ENCODE data around the gene TDRD9.

Gene TDRD9

GRCh38 chr14:103994535-103995184, 66.4 kb downstream of the TDRD9 start:
- peak; percentile 23 for DNase-seq (ENCODE audit: low read depth)

DNA sequence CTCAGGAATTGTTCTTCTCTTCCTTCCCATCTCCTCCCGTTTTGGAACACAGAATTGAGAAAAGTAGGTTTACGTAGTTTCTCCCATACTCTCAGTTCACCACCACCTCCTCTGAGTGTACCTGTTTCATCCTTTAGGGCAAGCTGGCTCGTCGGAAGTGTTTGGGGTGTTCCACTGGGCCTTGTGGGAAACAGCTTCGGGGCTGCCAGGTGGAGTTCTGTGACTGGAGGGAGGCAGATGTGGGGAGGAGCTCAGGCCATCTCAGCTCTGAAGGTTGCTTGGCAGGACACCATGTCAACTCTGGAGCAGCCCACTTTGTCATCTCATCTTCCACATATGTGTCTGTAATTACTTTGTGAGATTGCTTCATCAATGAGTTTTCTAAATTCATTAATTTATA, 67.6 kb downstream of the TDRD9 start:
- DNase-seq (ENCODE audit: low read depth) = no peak

GRCh38 chr14:103997391-103997790, 69.1 kb downstream of the TDRD9 start:
- no peak for DNase-seq (ENCODE audit: low read depth)

GRCh38 chr14:103998027-103998426, 69.8 kb downstream of the TDRD9 start:
- DNase-seq (ENCODE audit: low read depth) = no peak

- no peak for DNase-seq (ENCODE audit: low read depth)
Measured at GRCh38 chr14:103999795-104000440, 71.7 kb downstream of the TDRD9 start.

DNA sequence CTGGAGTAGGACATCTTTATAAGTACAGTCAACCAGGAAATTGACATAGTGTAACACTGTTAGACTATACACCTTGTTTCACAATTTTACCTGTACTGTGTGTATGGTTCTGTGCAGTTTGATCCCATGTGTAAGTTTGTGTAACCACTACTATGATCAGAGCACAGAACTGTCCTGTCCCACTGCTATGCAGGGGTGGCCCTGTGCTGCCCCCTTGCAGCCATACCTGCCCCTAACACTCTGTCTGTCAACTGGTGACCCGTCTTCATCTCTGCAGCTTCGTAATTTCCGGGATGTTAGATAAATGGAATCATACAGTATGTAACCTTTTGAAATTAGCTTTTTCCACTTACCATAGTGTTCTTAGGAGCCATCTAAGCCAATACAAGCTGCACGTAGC, 72.7 kb downstream of the TDRD9 start:
- no peak for DNase-seq (ENCODE audit: low read depth)

- DNase-seq (ENCODE audit: low read depth) = no peak
Measured at GRCh38 chr14:104003616-104004015, 75.4 kb downstream of the TDRD9 start.

GRCh38 chr14:104004849-104005248, 76.6 kb downstream of the TDRD9 start:
- no peak for DNase-seq (ENCODE audit: low read depth)

DNA sequence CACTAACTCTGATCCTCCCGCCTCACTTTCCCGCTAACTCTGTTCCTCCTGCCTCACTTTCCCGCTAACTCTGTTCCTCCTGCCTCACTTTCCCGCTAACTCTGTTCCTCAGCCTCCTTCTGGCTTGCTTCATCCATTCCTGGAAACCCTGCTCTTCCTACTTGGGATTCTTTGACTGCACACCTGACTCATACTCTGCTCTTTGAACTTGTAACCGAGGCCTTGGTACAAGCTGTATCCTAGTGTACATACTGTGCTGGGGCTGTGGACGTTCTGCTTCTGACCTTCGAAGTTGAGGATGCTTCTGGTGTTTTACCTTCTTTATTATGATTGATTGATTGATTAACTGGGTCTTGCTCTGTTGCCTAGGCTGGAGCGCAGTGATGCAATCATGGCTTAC, 77.2 kb downstream of the TDRD9 start:
- DNase-seq (ENCODE audit: low read depth) = no peak

DNA sequence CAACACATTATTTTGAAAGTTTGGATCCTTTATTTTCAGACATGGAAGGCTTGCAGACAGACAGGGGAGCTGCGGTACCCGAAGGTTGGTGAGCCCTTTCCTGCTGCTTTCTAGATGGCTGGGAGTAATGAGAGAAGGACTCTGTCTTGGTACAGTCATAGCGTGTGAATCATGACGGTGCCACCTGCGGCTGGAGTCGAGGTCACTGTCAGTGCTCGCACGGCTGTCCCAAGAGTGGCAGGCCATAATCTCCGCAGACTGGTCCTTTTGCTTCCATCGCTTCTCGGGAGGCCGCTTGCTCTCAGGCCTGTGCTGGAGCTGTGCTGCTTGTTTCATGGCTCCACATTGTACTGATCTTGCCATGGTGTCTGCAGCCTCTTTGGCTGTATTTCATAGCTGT, 78.9 kb downstream of the TDRD9 start:
- DNase-seq (ENCODE audit: low read depth) = no peak

DNA sequence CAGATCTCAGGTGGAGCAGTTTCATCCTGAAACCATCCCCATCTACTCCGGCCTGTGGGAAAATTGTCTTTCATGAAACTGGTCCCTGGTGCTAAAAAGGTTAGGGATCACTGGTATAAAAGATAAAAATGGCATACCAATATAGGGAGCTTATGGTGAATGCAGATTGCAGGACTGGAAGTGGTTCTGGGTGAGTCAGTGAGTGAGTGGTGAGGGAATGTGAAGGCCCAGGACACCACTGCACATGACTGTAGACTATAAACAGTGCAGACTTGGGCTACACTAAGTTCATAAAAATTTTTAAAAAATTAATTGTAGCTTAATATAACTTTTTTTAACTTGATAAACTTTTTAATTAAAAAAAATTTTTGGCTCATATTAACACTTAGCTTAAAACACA, 81.0 kb downstream of the TDRD9 start:
- peak; percentile 30 for DNase-seq (ENCODE audit: low read depth)

GRCh38 chr14:104011824-104012517, 83.7 kb downstream of the TDRD9 start:
- peak; percentile 3 for DNase-seq (ENCODE audit: low read depth)

DNA sequence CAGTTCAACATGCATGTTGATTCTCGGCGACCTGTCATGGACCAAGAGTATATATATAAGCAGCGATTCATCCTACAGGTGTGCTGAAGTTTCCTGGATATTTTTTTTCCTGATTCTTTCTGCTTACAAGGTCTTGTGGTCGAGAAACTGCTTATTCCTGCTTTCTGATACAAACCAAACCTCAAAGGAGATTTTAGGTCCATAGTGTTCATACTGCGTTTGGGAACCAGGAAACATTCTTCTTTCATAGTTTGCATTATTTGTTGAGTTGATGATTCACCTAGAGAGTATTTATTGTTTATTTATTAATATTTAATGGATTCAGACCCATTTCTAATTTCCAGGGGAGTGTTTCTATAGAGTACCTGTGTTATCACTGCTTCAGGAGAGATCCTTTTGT, 86.5 kb downstream of the TDRD9 start:
- DNase-seq (ENCODE audit: low read depth) = no peak

DNA sequence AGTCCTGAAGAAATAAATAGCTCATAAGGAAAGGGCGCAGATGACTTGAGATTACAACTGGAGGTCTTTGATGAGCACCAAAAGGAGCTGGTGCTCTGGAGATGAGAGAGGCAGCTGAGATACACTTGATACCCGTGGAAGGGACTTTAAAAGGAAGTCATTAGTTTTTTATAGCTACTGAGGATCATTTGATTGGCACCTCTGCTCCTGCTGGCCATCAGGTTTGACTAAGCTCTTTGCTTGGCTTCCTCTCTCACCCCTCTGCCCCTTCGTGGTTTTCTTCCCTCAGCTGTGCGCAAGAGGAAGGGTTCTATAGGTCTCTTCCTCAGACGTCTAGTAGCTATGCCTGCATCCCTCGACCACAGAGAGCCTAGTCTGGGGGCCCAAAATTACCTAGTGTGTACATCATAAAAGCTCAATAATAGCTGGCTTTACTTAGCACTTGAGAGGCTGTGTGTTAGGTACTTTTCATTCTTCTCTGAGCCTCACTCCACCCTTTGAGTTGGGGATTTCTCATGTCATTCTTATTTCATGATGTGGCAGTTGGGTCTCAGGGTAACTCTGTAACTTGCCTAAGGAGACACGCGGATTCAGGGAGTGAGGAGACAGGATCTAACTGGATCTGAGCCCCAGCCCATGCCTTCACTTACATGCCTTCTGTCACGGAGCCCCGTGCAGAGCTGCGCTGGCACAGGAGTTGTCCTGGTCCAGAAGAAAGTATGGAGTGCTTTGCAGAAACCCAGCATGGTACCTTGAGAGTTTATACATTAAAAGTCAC, 88.8 kb downstream of the TDRD9 start:
- no peak for DNase-seq (ENCODE audit: low read depth)

DNA sequence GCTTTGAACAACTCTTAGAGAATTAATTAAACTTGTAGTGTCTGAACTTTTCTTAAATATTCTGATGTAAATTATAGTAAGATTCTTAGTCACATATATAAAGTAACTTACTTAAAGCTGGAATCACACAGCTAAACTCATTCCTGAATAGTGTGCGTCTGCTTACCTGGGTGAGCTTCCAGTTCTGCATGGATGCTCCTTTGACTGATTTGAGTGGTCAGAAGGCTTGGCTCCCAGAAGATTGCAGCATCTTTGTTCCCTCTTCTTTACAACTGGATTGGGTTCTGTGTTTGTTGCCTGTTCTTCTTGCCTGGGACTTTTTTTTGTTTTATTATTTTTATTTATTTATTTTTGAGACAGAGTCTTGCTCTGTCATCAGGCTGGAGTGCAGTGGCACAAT, 90.8 kb downstream of the TDRD9 start:
- no peak for DNase-seq (ENCODE audit: low read depth)

DNA sequence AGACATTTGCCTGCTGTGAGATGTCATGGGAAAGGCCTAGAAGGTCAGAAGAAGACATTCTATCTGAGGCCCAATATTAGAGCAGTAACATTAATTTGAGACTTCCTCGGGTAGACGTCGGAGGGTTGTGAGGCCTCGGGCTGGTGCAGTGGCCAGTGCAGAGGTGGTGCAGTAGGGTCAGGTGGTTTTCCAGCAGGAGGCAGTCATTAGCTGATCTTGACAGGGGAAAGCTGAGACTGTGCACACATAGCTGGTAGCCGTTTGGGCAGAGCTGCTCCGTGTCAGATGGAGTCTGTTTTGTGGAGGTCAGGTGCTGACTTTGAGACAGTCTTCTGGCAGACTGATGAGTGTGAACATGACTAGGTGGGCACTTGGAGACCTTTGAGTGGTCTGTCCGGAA, 91.5 kb downstream of the TDRD9 start:
- DNase-seq (ENCODE audit: low read depth) = no peak

DNA sequence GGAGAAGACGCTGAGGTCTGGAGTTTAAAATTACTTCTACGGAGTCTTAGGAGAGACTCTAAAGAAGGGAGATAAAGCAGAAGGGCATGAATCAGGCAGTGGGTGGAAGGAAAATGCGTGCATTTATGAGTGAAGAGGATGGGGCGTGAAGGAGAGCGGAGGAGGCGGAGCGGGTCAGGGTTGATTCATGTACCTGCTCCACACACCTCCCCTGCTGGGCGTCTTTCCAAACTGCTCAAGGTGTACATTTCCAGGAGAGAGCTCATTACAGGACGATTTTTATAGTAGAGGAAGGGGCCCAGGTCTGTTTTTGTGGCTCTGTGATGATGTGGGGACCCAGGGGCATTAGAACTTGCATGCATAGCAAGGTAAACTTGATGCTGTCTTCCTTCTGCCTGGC, 92.2 kb downstream of the TDRD9 start:
- no peak for DNase-seq (ENCODE audit: low read depth)

DNA sequence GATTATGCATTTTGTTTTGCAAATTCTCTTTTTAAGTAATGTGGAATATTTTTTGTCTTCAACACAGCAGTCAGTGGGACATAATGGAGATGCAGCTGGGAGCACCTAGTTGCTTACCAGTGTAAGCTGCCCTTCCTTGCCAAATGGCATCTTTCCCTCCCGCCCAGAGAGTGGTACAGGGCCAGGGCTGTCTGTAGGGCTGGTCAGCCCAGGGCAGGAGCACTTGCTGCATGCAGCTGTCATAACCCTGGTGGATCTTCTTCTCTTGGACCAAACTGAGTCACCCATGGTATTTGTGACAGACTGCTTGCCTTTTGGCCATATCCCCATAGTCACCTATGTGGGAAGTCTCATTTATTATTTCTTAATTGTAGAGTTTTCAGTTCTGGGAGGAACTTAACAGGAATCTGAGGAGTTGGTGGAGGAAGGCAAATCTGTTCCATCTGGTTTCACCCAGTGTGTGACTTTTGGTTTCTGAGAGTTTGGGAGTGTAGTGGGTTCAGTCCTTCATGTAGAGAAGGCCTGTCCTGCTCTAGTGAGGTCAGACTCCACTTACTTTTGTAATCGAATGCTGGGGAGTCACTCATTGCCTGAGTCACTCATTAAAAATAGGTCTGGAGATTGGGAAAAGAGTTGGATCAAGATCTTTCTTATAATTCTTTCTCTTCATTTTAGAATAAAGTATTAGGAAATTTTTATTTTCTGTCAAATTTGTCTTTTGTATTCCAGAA, 95.2 kb downstream of the TDRD9 start:
- peak; percentile 4 for DNase-seq (ENCODE audit: low read depth)

- no peak for DNase-seq (ENCODE audit: low read depth)
Measured at GRCh38 chr14:104025534-104025933, 97.3 kb downstream of the TDRD9 start.

GRCh38 chr14:104026024-104026423, 97.8 kb downstream of the TDRD9 start:
- DNase-seq (ENCODE audit: low read depth) = no peak

DNA sequence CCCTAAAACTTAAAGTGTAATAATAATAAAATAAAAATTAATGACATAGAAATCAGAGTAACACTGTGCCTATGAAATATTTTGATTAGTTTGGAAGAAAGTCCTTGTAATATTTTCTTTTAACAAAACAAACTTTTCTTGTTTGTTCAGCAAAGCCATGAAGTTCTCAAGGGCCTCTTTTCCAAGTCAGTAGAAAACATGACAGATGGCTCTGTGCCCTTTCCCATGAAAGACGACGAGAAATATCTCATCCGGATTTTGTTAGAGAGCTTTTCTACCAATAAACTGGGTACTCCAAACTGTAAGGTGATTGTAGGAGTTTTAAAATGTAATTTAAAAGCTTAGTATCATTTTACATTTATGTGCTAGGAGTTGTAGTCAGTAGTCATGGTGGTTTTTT, 102.7 kb downstream of the TDRD9 start:
- no peak for DNase-seq (ENCODE audit: low read depth)

- no peak for DNase-seq (ENCODE audit: low read depth)
Measured at GRCh38 chr14:104031384-104031783, 103.1 kb downstream of the TDRD9 start.

Data from amniotic epithelial cell (primary cell).